Activated CD8-positive, alpha-beta T cell treated with anti-CD3 and anti-CD28 coated beads for 36 hours (primary cell): ENCODE results near the gene MBNL1. TPM values are rescaled to one million over a fixed set of nuclear protein-coding genes. Genes with fewer than 3 reads are reported as not detected.
"Not testable (repeated sequence)": the region's sequence is repeated elsewhere in the genome, so short reads cannot be mapped to it uniquely, and the experiment has no call there.

Experiments
- ATAC-seq: fragments of 200-7000 bp; cut with Tn5 transposase; one replicate; pipeline ENCODE4 v1.10.0; 2021; ENCODE audit warnings: mild to moderate bottlenecking, moderate library complexity
- CTCF ChIA-PET: fragments of 350-600 bp; sonication (Branson Sonifier 250); formaldehyde crosslinking; loops from one replicate; lab custom pipeline; 2021; ENCODE audit warnings: antibody characterized with exemption; lab: Charles Lee
- POLR2A ChIA-PET: fragments of 350-600 bp; sonication (Branson Sonifier 250); formaldehyde crosslinking; loops from one replicate; lab custom pipeline; 2021; ENCODE audit warnings: antibody characterized with exemption; lab: Charles Lee
- DNase-seq: peaks from one replicate; pipeline ENCODE4 v3.0.0-alpha.2; 2020
- H3K27ac Mint-ChIP-seq: one replicate; pipeline ENCODE4 v1.8.0; 2021; ENCODE audit warnings: mild to moderate bottlenecking, mixed read lengths
- H3K27me3 Mint-ChIP-seq: one replicate; pipeline ENCODE4 v1.8.0; 2021; ENCODE audit warnings: mixed read lengths
- H3K36me3 Mint-ChIP-seq: one replicate; pipeline ENCODE4 v1.8.0; 2021; ENCODE audit warnings: low read depth, mixed read lengths
- H3K4me1 Mint-ChIP-seq: one replicate; pipeline ENCODE4 v1.8.0; 2021; ENCODE audit warnings: low read depth, mixed read lengths
- H3K4me3 Mint-ChIP-seq: one replicate; pipeline ENCODE4 v1.8.0; 2021; ENCODE audit warnings: mild to moderate bottlenecking, moderate library complexity, mixed read lengths
- H3K9me3 Mint-ChIP-seq: one replicate; pipeline ENCODE4 v1.8.0; 2021; ENCODE audit warnings: mixed read lengths
- CTCF ChIP-seq: fragments of 200-600 bp; IDR thresholded peaks from one replicate; pipeline ENCODE4 v1.8.0; 2022; ENCODE audit warnings: antibody characterized with exemption, mild to moderate bottlenecking
- intact Hi-C: fragments of 100-400 bp; cut with micrococcal nuclease; formaldehyde crosslinking; loops from one replicate; pipeline ENCODE4 v1.10.0; 2022
- total RNA-seq, 2 experiments: library from RNA; stranded (reverse); gene quantifications; one replicate each; pipeline ENCODE4 v1.2.3, GENCODE V29; 2021

Gene MBNL1
- total RNA-seq, 2 experiments from 2014 or later = 341 to 360 TPM

- peaks cover 75% of the 10 kb centered on the region for H3K36me3 Mint-ChIP-seq
- no peak overlapping the region for H3K4me3 Mint-ChIP-seq
- DNase-seq (no peak), ATAC-seq (peak; percentile 62)
- POLR2A ChIA-PET = no interaction called here
- no peak for TF ChIP-seq CTCF
- H3K9me3 Mint-ChIP-seq = peaks cover 12% of the 10 kb centered on the region
- no peaks in the 10 kb centered on the region for H3K27me3 Mint-ChIP-seq
- CTCF ChIA-PET = no interaction called here
- H3K27ac Mint-ChIP-seq = peak overlapping the region; percentile 57
- peaks cover 56% of the 10 kb centered on the region for H3K4me1 Mint-ChIP-seq
- intact Hi-C loops = no loop called here
Measured at GRCh38 chr3:152434142-152434541, 165.4 kb downstream of the MBNL1 start.

GRCh38 chr3:152435210-152435609 lies 166.5 kb downstream of the MBNL1 start:
- Mint-ChIP-seq H3K27ac (peak overlapping the region; percentile 58), H3K4me1 (peaks cover 65% of the 10 kb centered on the region), H3K36me3 (peaks cover 79% of the 10 kb centered on the region), H3K9me3 (peaks cover 14% of the 10 kb centered on the region)
- H3K4me3 Mint-ChIP-seq, intact Hi-C loops, ATAC-seq, H3K27me3 Mint-ChIP-seq, POLR2A ChIA-PET, DNase-seq: not testable (repeated sequence)
- CTCF ChIA-PET = interaction anchor here (1.2 kb wide), 1 partner anchor 9 kb away, joined by 3 read pairs; no protein-coding TSS in a partner anchor

GRCh38 chr3:152436707-152437590 lies 168.2 kb downstream of the MBNL1 start:
- H3K4me1 Mint-ChIP-seq = peaks cover 70% of the 10 kb centered on the region
- POLR2A ChIA-PET = interaction anchor here (0.6 kb wide), 1 partner anchor 35 kb away, joined by 3 read pairs; no protein-coding TSS in a partner anchor
- ATAC-seq = no peak
- intact Hi-C loops = no loop called here
- no peaks in the 10 kb centered on the region for H3K27me3 Mint-ChIP-seq
- CTCF ChIA-PET = interaction anchor here (0.9 kb wide), 1 partner anchor 19 kb away, joined by 3 read pairs; no protein-coding TSS in a partner anchor
- no peak overlapping the region for H3K4me3 Mint-ChIP-seq
- TF ChIP-seq CTCF = no peak
- H3K27ac Mint-ChIP-seq = peak overlapping the region; percentile 81
- peaks cover 72% of the 10 kb centered on the region for H3K36me3 Mint-ChIP-seq
- H3K9me3 Mint-ChIP-seq = peaks cover 13% of the 10 kb centered on the region
- DNase-seq = no peak

- Mint-ChIP-seq H3K36me3 (peaks cover 61% of the 10 kb centered on the region), H3K27ac (peak overlapping the region; percentile 56), H3K4me1 (peaks cover 78% of the 10 kb centered on the region), H3K9me3 (peaks cover 13% of the 10 kb centered on the region), H3K27me3 (no peaks in the 10 kb centered on the region), H3K4me3 (no peak overlapping the region)
- ATAC-seq (peak; percentile 48), DNase-seq (no peak)
- POLR2A ChIA-PET = no interaction called here
- TF ChIP-seq CTCF = no peak
- CTCF ChIA-PET = no interaction called here
- intact Hi-C loops = no loop called here
Measured at GRCh38 chr3:152438181-152438580, 169.5 kb downstream of the MBNL1 start.

GRCh38 chr3:152438706-152439105 lies 170.0 kb downstream of the MBNL1 start:
- intact Hi-C loops = no loop called here
- POLR2A ChIA-PET = no interaction called here
- H3K27ac Mint-ChIP-seq = peak overlapping the region; percentile 56

GRCh38 chr3:152440243-152440642 lies 171.5 kb downstream of the MBNL1 start:
- not testable (repeated sequence) for ATAC-seq, H3K4me3 Mint-ChIP-seq, H3K27me3 Mint-ChIP-seq, DNase-seq, H3K9me3 Mint-ChIP-seq
- CTCF ChIA-PET = interaction anchor here (1.0 to 1.4 kb wide), 3 partner anchors 18 to 368 kb away, joined by 3 read pairs; no protein-coding TSS in a partner anchor
- intact Hi-C loops = loop anchor here (5.0 to 10.0 kb wide), 2 partner anchors 145 to 258 kb away; no protein-coding TSS in a partner anchor
- Mint-ChIP-seq H3K27ac (peak overlapping the region; percentile 12), H3K4me1 (peaks cover 79% of the 10 kb centered on the region), H3K36me3 (peaks cover 51% of the 10 kb centered on the region)
- POLR2A ChIA-PET = interaction anchor here (0.6 to 1.1 kb wide), 3 partner anchors 22 to 153 kb away, joined by 3 read pairs; no protein-coding TSS in a partner anchor

More at GRCh38 chr3:152438706-152439105, 170.0 kb downstream of the MBNL1 start:
- no peak for TF ChIP-seq CTCF
- ATAC-seq (no peak), DNase-seq (no peak)
- CTCF ChIA-PET = no interaction called here
- Mint-ChIP-seq H3K4me3 (no peak overlapping the region), H3K9me3 (peaks cover 13% of the 10 kb centered on the region), H3K27me3 (no peaks in the 10 kb centered on the region), H3K4me1 (peaks cover 82% of the 10 kb centered on the region), H3K36me3 (peaks cover 57% of the 10 kb centered on the region)
